Effector CD8-positive, alpha-beta T cell (primary cell): ENCODE data around the gene WDR48.
"Not testable (repeated sequence)": the region's sequence is repeated elsewhere in the genome, so short reads cannot be mapped to it uniquely, and the experiment has no call there.

ENCODE experiments used
- DNase-seq: peaks from one replicate; lab custom pipeline; 2025; lab: John Stamatoyannopoulos, UW
- total RNA-seq, 4 experiments: gene quantifications; one replicate each; lab custom pipeline; 2026; lab: John Stamatoyannopoulos, UW

The WDR48 gene
- 104 to 160 (median 107) reads per million in 4 experiments for total RNA-seq

DNA sequence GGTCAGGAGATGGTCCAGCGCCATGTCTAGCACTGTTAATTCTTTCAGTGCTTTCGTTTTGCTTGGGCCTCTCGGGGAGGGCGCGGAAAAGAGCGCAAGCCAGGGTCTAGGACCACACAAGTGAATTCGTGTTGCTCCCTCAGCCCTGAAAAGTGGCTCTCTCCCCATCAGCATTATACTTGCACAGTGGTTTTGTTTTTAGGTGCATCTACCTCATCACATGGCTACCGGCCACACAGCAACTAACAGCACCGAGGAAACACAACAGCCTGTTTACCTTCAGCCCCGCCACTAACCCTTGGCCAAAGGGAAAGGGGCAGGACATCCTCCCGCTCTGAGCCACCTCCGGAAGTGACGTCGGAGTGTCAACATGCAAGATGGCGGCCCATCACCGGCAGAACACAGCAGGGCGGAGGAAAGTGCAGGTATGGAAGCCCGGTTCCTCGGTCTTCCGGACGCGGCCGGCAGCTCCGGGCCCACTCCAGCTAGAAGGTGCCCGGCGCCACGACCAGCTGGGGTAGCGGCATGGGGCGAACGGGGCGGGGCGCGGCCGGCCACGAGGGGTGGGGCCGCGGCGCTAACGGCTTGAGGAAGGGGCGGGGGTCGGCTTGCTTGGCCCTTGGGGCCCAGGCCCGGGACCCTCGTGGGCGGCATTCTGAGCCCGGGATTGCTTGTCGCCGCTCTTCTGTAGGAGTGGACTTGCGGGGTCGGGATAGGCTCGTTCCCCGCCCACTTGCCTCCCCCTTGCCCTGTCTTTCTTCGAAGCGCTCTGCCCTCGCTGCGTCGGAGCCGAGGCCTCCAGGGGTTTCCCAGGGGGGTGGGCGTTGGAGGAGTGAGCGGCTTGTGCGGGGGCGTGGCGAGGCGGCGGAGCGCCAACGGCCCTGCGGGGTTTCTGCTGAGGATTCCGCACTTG lies at the start of gene WDR48, which contains the start of gene SCN11A:
Gene WDR48 (plus strand): TSS at position 368 of the 913 bp plus-strand sequence. CDS start 10 bp downstream, at position 378.
Gene SCN11A (minus strand): TSS at position 296 of the 913 bp plus-strand sequence. CDS start 101,582 bp downstream, outside the sequence.
- peak; percentile 84 for DNase-seq

DNA sequence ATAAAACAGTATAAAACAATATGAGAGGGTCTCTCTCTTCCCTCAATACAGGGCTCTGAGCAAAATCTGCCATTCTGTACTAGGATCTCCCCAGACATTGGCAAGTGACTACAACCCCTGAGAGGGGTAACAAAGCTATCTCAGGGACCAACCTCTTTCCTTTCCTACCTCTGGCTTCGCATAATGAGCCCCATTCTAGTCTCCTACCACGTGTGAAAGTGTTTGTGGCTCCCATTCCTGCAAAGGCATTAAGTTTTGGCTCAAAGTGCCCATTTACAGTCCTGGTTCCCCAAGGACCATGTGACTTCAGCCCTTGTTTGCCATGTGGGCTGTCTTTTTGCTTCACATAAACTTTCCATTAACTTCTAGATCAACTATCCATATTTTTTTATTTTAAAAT lies 46.5 kb upstream of the WDR48 start:
- DNase-seq, result no peak

DNA sequence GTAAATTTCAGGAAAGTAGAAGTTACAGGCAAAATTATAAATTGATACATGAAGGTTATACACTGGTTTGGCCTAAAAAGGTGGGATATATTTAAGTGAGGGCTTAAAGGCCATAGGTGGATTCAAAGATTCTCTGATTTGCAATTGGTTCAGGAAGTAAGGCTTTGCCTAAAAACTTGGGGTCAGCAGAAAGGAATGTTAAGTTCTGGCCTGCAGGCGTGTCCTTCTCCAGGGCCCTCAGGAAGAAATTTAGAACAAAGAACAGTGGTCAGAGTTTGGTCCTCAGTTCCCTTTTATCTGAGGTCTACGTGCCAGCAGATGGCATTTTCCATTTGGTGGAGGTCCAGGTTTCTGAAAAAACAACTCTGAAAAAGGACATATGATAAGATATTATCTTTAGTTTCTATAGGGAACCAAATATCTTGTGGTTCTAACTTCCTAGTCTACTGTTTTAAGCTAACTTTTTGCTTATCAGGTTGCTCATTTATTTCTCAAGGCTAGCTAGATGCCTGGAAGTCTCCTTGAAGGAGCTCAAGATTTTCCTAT lies 40.6 kb upstream of the WDR48 start:
- DNase-seq, result no peak

DNA sequence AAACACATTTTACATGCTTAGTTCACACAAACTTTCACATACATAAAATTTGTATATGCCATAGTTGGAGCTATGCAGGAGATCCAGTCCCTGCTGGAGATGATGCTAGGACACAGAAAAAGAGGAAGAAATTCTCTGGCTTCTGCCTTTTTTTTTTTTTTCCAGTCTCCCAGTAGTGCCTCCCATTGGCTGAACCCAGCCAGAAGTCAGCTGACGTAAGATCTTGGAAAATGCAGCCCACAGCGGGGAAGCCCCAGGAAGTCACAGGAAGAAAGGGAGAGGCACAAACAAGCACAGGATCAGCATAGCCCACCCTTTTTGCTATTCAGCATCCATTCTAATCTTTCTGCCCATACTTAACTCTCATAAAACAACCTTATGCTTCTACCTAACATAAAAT lies 38.5 kb upstream of the WDR48 start:
- DNase-seq, result no peak

DNA sequence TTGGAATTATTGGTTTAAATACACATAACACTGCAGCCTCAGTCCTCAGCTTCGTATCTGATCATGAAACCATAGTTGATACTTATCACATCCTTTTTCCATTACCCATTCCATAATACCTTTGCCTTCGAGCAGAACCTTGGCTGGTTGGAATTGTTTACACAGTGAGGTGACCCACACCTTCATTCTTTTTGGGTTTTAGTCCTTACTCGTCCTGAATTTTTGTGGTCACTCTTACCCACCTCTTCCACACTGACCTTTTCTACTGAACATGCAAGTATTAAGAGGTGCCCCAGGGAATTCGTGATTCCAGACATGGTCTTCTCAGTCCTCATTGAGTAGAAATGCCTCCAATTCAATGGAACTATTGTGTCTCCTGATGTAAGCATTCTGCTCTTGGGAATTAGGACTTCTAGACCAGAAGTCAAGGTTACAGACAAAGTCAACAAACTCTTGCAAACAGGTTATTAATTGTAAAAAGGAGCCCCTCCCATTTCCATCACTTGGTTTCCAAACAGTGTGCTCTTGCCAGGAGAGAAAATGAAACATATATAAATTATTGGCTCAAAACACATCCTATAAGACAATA lies 37.8 kb upstream of the WDR48 start:
- DNase-seq, result no peak

DNA sequence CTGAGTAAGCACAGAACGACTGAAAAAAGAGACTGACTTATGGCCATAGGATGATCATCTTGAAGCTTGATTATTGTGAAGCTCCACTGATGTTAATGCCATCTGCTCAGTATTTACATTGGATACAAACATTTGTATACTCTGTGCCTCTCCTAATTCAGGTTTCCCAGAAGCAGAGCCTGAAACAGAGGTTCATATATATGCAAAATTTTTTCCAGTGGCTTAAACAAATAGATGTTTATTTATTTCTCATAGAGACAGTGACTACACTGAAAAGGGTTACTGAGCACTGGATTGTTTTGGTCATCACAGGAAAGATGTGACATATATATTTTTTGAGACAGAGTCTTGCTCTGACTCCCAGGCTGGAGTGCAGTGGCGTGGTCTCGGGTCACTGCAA lies 36.4 kb upstream of the WDR48 start:
- DNase-seq, result no peak

DNA sequence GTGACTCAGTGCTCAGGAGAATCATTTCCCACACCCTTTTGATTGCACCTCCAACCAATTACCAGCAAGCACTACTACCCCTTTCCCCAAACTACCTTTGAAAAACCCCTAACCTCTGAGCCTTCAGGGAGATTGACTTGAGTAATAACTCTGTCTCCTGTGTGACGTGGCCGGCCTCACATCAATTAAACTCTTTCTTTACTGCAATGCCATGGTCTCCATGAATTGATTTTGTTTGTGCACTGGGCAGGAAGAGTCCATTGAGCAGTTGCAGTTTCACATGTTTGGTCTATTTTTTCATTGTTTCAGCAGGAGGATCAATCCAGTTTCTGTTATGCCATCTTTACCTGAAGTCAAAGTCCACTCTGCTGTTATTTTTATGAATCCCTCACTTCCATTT lies 32.5 kb upstream of the WDR48 start:
- no peak for DNase-seq

DNA sequence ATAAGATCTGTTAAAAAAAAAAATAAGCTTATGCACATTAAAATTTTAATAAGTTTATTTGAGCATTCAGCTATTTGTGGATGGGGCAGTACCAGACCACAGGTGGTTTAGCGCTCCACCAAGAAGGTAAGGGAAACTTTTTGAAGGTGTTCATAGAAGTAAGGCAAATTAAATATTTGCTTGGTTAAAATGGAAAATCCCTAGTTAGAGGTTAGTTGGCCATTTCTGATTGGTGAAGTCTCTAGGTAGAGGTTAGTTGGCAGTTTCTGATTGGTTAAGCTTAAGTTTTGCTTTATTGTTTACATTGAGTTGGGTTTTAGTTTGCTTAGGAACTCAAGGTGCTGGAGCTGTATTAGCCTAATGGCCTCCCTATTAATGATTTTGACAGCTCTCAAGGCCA lies 30.8 kb upstream of the WDR48 start:
- no peak for DNase-seq

DNA sequence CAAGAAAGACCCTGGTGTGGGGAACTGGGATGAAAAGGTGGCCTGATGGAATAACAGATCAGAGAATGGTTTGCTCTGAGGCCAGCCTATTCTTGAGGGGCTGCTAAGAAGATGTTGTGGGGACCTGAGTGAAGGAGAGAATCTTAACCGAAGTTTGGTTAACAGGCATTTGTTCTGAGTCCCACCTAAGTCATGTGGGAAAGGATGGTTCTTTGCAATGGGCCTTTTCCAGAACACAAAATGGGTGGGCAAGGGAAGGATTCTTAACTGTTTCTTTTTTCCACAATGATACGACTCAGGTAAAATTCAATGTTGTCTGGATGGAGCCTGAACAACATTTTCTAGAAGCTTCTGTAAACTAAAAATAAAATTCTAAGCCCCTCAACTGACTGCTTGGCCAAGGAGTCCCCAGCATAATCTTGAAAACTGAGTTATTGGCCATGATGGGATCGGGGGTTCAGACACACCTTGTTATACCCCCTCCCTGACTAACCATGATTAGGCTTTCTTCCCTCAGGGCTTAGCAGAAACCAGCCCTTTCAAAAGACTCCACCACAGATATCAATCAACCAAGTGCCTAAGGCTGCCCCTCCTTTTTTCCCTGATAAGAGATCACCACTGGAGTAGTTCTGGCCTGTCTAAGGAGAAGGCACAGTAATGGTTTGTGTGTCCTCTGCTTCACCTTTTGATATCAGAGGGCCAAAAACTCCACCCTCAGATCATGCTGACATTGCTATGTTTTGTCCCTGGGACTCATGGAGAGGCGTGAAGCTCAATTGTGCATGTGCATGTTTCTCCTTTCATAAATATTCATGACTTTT lies 30.1 kb upstream of the WDR48 start:
- no peak for DNase-seq

DNA sequence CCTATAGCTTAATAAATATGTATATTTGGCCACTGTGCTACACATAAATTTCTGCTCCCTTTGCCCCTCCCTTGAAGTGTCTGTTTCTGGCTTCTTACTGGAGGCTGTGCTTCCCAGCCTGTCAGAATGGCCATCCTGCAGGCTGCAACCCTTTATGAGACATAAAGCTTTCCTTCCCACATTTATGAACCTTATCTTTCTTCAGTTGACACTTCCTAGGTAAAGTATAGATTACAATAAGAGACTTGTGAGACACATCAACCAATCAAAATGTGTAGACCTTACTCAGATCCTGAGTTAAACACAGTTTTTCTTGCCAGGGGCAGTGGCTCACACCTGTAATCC lies 29.6 kb upstream of the WDR48 start:
- no peak for DNase-seq

DNA sequence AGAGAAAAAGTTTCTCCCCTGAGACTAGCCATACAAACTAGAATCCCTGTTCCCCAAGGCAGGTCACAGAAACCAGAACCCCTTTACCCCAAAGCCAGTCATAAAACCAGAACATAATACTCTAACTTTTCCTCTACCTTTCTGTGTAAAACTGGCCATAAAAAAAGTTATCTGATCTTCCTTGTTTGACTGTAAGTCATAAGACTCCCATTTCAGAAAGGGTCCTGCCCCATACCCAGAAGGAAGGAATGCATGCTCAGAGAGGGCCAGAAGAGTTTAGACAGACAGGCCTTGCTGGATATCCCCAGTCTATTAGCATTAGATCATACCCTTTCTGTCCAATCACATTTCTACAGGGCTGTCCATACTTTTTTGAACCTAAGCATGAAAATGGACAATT lies 27.3 kb upstream of the WDR48 start:
- no peak for DNase-seq

DNA sequence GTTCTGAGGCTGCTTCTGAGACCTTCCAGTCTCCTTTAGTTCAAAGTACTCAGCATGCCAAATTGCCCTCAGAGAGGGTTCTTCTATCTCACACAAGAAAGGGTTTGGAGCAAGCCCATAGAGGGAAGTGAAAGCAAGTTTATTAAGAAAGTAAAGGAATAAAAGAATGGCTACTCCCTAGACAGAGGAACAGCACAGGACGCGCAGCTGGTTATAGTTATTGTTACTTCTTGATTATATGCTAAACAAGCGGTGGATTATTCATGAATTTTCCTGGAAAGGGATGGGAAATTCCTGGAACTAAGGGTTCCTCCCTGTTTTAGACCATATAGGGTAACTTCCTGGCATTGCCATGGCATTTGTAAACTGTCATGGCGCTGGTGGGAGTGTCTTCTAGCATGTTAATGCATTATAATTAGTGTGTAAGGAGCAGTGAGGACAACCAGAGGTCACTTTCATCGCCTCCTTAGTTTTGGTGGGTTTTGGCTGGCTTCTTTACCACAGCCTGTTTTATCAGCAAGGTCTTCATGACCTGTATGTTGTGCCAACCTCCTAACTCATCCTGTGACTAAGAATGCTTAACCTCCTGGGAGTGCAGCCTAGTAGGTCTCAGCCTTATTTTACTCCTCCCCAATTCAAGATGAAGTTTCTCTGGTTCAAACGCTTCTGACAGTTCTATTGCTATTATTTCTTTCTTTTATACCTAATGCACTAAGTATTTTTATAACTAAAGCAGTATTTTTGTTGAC lies 26.4 kb upstream of the WDR48 start:
- DNase-seq, result no peak

DNA sequence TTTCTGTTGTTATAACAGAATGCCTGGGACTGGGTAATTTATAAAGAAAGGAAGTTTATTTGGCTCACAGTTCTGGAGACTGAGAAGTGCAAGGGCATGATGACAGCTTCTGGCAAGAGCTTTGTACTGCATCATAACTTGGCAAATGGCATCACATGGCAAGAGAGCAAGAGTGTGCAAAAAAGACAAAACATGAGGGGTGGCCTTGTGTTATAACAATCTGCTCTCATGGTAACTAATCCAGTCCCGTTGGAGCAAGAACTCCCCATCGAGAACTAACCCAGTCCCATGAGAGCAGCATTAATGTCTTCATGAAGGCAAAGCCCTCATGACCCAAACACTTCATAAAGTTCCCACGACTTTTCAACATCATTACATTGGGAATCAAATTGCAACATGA lies 23.3 kb upstream of the WDR48 start:
- no peak for DNase-seq

DNA sequence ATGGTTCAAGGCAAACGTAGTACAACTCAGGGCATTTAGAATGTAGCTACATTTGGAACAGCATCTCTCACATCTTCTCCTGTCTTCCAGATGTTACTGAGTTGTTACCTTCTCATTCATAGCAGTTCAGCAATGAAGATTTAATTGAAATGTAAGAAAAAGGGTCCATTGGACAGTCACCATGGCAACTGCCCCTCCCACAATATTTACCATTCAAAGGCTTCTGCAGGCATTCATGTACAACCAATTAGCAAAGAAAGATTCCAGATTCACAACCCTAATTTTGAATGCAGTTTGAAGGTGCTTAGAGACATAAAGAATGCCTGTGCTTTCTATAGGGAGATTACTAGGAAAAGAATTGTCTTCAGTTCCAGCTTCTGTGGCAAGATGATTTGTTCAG lies 22.3 kb upstream of the WDR48 start:
- DNase-seq, result no peak

DNA sequence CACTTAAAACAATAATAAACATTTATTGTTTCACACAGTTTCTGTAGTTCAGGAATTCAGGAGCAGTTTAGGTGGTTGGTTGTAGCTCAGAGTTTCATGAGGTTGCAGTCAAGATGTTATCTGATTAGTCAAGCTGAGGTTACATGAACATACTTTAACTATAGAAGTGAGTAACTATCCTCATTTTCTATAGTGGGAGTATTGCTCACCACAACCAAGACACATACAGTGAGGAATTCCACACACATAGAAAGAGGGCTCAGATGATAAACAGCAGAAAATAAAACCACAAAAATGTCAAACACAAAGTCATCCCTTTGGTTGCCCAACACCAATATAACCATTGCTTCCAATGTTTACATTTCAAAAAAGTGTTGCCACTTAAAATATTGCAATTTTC lies 13.7 kb upstream of the WDR48 start:
- DNase-seq, result no peak

DNA sequence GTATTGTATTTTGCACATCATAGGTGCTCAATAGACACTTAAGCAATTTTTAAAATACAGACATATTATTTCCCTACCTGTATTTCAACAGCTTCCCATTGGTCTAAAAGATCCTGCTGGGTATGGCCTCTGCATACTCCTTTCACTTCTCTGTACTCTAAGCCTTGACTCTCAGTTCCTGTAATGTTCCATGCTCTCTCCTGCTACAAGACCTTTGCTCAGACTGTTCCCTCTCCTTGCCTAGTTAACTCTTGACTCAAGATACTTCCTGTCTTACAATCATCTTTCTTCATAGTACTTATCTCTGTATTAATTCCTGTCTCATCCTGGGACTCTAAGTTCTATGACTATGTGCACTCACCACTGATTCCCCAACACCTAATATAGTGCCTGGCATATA lies 1.8 kb upstream of the WDR48 start:
- DNase-seq, result no peak

DNA sequence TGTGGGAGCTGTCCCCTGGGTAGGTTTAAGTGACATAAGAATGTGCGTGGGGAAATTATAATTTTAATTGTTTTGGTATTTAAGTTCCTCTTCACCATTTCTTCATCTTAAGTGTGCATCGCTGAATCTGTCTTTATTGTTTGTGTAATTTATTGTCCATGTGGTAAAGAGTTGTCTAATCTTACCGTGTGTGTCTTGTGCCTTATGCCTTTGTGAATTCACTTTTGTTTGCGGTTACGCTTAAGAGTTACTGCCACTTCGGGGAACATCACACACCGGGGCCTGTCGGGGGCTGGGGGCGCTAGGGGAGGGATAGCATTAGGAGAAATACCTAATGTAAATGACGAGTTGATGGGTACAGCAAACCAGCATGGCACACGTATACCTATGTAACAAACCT lies 767 bp downstream of the WDR48 start:
- DNase-seq, result no peak

DNA sequence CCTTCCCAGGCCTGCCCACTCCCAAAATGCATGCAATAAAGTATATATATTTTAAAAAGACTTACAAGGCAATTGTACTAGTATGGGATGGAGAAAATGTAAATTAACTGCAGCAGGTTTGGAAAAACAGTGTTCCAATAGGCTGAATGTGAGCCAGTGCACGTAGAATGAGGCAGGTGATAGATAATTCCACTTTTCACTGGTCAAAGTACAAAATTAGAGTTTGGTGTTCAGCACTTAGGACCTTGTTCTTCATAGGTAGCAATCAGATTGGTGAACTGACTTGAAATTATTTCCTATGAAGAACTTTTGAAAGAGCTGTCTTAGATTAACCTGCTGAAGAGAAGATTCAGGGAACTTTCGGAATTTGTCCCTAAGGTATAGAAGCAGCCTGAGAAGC lies 1.9 kb downstream of the WDR48 start:
- no peak for DNase-seq

DNA sequence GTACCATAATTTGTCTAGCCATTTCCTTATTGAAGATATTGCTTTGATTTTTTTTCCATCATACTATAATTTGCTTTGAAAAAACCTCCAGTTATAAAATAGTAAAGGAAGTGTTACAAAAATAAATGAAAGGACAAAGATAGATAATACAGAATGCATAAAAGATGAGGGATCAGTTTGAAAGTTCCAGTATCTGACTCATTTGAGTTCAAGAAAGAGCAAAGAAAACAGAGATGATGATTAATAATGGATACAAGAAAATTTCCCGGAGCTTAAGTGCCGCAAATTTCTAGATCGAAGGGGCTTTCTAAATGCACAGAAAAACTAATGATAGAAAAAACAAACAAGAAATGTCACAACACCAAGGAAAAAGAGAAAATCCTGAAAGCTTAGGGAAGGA lies 4.3 kb downstream of the WDR48 start:
- no peak for DNase-seq

DNA sequence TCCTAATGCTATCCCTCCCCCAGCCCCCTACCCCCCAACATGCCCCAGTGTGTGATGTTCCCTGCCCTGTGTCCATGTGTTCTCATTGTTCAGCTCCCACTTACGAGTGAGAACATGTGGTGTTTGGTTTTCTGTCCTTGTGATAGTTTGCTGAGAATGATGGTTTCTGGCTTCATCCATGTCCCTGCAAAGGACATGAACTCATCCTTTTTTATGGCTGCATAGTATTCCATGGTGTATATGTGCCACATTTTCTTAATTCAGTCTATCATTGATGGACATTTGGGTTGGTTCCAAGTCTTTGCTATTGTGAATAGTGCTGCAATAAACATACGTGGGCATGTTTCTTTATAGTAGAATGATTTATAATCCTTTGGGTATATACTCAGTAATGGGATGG lies 9.4 kb downstream of the WDR48 start:
- DNase-seq, result not testable (repeated sequence)

DNA sequence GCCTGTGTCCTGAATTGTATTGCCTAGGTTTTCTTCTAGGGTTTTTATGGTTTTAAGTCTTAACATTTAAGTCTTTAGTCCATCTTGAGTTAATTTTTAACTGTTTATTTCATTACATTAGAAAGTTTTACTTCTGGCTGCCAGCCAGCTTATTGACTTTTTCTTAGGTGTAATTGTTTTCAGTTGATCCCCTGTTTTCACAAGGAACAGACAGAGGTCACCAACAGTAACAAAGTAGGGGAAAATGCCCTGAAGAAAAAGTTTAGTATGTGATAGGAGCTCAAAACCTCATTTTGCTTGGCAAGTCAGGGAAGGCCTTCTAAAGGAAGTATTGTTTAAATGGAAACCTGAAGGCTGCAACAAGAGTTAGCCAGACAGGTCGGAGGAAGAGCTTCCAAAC lies 10.4 kb downstream of the WDR48 start:
- no peak for DNase-seq

DNA sequence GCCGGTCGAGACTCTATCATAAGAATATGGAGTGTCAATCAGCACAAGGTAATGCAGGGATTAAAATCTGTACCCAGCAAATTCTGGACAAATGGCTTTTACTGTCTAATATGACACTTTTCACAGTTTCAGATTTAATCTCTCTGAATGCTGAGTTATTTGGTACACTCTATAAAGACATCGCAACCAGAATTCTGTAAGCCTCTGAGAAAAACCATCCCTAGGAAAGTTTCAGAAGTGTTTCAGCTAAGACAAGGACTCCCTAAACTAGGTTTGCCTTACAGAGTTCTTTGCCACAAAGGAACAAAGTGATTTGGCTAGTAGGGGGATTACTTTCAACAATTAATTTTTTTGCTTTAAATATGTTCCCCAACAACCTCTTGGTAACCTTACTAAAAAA lies 11.3 kb downstream of the WDR48 start:
- no peak for DNase-seq
